ENCODE measurements around the gene ARHGAP26.

The ARHGAP26 gene

GRCh38 chr5:143274952-143275351 is 504.8 kb downstream of the ARHGAP26 start:
- no peak for DNase-seq

GRCh38 chr5:143275512-143276363 is 505.6 kb downstream of the ARHGAP26 start:
- no peak for DNase-seq

GRCh38 chr5:143277536-143277935 is 507.4 kb downstream of the ARHGAP26 start:
- DNase-seq, result no peak

All from stimulated activated naive CD4-positive, alpha-beta T cell (primary cell).